ENCODE data around the gene ASIC3.
"Not testable (repeated sequence)": the region's sequence is repeated elsewhere in the genome, so short reads cannot be mapped to it uniquely, and the experiment has no call there.

- not testable (repeated sequence) for TF ChIP-seq CTCF (IDR thresholded peaks at IDR 0.05); EP300 (IDR thresholded peaks at IDR 0.05; ENCODE audit: low read depth); POLR2AphosphoS5 (IDR thresholded peaks at IDR 0.05); POLR2A (IDR thresholded peaks at IDR 0.05)
These were observed 21.3 kb upstream of the ASIC3 start for GRCh38 chr7:151026771-151027727.

Measured in transverse colon (tissue), 4 donors.